HG03378 (cell line): ENCODE data around the gene C1orf185.
"Not testable (repeated sequence)": the region's sequence is repeated elsewhere in the genome, so short reads cannot be mapped to it uniquely, and the experiment has no call there.

Experiments
- ATAC-seq: cut with Tn5 transposase; IDR thresholded peaks from one replicate; pipeline ENCODE4 v1.9.1; 2021; ENCODE audit warnings: mild to moderate bottlenecking, moderate library complexity; ENCODE audit not compliant: unreplicated experiment

C1orf185 gene

DNA sequence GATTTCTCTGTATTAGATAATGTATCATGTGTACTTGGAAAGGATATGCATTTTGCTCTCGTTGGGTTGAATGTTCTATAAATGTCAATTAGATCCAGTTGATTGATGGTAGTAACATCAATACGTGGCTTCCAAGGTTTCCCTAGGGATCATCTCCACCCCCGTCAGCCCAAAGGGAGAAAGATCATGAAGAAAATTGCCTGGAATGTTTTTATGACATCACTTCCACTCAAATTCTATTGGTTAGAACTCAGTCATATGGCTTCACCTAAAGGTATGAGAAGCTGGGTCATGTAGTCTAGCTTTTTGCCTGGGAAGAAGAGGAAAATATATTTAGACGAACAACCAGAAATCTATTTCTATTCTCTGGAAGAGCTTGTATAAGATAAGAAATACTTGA lies at the start of gene C1orf185:
Gene C1orf185, plus strand, starts transcription at position 253 of the 400 bp plus-strand sequence. Its CDS starts 6 bp downstream, at position 259.
- ATAC-seq, result no peak

- no peak for ATAC-seq
Observed at GRCh38 chr1:51058858-51059257, 43.2 kb upstream of the C1orf185 start.

GRCh38 chr1:51061231-51061918 lies 40.7 kb upstream of the C1orf185 start:
- no peak for ATAC-seq

DNA sequence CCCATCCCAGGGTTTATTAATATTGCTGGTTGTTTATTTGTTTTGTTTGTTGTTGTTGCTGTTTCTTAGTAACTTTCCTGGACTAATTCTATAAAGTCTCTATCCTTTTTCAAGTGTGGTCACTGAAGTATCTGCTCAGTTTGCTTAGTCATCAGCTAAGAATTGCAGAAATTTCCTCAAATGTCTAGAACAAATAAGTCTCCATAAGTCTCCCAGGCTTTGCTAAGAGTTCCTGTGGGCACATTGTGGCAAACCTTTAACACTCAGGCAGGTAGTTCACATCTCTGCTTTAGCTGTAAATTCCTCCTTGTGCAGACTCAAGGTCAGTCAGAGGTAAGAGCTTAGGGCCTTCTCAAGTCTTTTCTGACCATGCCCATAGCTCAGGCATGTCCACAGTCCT lies 38.9 kb upstream of the C1orf185 start:
- no peak for ATAC-seq

- ATAC-seq, result no peak
Observed at GRCh38 chr1:51070011-51070410, 32.0 kb upstream of the C1orf185 start.

GRCh38 chr1:51070640-51071039 lies 31.4 kb upstream of the C1orf185 start:
- ATAC-seq, result no peak

DNA sequence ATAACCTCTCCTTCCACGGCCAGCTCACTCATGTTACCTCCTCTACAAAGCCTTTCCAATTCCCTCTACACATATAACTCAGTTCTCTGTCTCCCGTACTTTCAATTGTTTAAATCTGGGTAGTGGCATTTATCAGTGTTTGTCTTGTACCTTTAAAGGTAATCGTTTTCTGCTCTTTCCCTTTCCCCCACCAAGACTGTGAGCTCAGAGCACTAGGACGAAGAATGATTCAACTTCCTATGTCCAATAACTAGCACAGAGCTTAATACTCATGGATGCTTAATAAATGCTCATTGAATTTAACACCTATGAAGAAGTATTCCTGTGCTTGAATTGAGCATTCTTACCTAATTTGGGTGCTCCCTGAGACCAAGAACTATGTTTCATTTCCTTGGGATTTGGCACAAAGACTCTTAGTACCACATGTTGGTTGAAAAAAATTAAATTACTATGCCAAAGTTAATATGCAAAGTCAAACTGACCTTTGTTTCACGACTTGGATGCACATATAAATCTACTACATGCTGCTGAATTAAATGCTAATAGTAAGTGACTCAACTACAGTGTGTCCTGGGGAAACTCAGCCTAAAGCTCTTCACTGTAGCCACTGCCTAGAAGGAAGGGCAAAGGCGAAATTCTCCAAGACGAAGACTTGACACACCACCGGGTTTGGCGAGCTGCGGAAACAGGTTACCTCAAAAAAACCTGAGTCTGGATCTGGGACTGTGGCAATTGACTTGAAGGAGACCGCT lies 30.6 kb upstream of the C1orf185 start:
- ATAC-seq, result no peak

GRCh38 chr1:51072043-51072439 lies 30.0 kb upstream of the C1orf185 start:
- ATAC-seq, result no peak

DNA sequence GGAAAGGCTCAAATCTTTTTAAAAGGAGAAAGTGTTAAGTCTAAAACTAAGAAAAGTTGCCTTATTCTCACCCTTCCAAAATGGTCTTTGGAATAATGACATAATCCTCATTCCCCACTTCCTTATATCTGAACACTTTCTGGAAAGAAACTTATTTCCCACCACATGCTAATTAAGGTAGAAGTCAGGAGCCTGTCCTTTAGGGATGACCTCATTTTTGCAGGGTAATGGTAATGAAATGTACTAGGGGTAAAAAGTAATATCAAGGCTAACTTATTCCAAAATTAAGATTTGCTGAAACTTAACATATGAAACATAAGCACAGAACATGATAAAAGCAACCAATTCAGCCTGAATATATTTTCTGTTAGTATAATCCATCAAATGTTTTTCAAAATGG lies 29.4 kb upstream of the C1orf185 start:
- ATAC-seq, result no peak

- ATAC-seq, result no peak
Observed at GRCh38 chr1:51073456-51073855, 28.6 kb upstream of the C1orf185 start.

- ATAC-seq, result no peak
Observed at GRCh38 chr1:51086496-51087271, 15.3 kb upstream of the C1orf185 start.

GRCh38 chr1:51088474-51088873 lies 13.6 kb upstream of the C1orf185 start:
- no peak for ATAC-seq

DNA sequence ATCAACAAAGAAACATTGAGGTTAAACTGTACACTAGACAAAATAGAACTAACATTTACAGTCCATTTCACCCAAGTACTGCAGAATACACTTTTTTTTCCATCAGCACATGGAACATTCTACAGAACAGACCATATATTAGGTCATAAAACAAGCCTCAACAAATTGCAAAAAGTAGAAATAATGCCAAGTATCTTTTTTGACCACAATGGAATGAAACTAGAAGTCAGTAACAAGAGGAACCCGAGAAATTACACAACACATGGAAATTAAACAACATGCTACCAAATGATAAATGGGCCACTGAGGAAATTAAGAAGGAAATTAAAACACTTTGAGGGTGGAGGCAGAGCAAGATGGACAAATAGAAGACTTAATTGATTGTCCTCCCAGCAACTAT lies 8.4 kb upstream of the C1orf185 start:
- no peak for ATAC-seq

- ATAC-seq, result no peak
Observed at GRCh38 chr1:51097171-51097570, 4.9 kb upstream of the C1orf185 start.

DNA sequence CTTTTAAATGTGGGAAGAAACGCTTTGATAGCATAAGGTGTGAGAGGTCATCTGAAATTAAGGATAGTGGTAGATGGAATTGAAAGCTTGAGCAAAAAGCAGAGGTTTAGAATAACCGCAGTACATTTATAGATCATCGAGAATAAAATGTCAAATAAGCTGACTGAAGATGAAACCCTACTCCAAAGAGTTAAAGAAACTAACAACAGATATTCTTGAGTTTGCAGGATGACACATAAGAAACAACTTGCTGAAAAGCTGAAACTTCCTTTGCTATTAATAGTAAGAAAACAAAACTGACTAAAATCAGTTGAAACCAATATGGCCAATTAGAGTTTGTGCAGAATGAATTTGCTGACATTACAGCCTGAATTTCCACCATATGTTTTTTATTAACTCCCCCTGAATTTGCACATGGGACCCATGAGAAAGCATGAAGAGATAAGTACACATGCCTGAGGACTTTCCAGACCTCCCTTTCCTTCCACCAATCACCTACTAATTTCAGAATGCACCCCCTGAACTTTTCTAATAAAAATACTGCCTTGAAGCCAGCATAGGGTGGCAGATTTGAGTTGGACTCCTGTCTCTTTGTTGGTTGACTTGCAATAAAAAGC lies 1.7 kb upstream of the C1orf185 start:
- ATAC-seq, result no peak

- ATAC-seq, result no peak
Observed at GRCh38 chr1:51114137-51114536, 12.1 kb downstream of the C1orf185 start.

GRCh38 chr1:51115714-51116404 lies 13.8 kb downstream of the C1orf185 start:
- ATAC-seq, result no peak

DNA sequence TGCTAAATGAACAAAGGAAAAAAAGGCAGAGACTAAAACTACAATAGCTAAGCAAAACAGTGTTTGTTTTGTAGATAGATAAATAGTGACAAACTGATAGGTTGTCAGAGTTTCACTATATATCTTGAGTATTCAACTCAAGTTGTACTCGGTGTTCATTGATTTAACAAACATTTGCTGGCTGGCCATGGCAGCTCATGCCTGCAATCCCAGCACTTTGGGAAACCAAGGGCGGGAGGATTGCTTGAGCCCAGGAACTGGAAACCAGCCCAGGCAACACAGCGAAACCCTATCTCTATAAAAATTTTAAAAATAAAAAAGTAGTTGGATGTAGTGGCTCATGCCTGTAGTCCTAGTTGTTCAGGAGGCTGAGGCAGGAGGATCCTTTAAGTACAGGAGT lies 17.3 kb downstream of the C1orf185 start:
- no peak for ATAC-seq

GRCh38 chr1:51120629-51121028 lies 18.6 kb downstream of the C1orf185 start:
- ATAC-seq, result no peak

GRCh38 chr1:51127152-51127551 lies 25.1 kb downstream of the C1orf185 start:
- ATAC-seq, result not testable (repeated sequence)

DNA sequence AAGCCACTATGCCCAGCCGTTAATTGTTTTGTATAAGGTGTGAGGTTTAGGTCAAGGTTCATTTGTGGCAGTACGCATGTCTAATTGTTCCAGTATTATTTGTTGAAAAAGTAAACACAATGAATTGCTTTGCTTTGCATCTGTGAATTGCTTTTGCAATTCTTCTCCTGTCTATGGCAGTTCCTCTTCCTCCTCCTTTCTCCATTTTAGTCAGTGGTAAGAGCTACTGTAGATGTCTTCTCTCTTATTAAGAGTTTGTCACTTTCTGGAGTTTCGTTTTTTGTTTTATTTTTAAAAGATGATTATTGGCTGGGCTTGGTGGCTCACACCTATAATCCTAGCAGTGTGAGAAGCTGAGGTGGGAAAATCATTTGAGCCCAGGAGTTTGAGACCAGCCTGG lies 29.2 kb downstream of the C1orf185 start:
- ATAC-seq, result no peak
